CD8-positive, alpha-beta memory T cell (primary cell): ENCODE measurements around the gene DDX46. TPM values are rescaled to one million over a fixed set of nuclear protein-coding genes. Genes with fewer than 3 reads are reported as not detected.
"Not testable (repeated sequence)": the region's sequence is repeated elsewhere in the genome, so short reads cannot be mapped to it uniquely, and the experiment has no call there.

Experiments
- CTCF ChIA-PET: fragments of 350-600 bp; sonication (Branson Sonifier 250); formaldehyde crosslinking; loops from one replicate; lab custom pipeline; 2021; ENCODE audit warnings: antibody characterized with exemption; lab: Charles Lee
- POLR2A ChIA-PET: fragments of 350-600 bp; sonication (Branson Sonifier 250); formaldehyde crosslinking; loops from one replicate; lab custom pipeline; 2021; ENCODE audit warnings: antibody characterized with exemption; lab: Charles Lee
- DNase-seq, 5 donors: peaks; one replicate each; pipeline versions ENCODE4 v3.0.0 to v3.0.0-alpha.2; 2020 to 2022; ENCODE audit warnings: mixed read lengths in 1 of 5
- H3K27ac ChIP-seq: one replicate; pipeline ENCODE4 v1.7.0; 2013; ENCODE audit warnings: low read depth, mild to moderate bottlenecking, low read length, moderate library complexity
- H3K27me3 ChIP-seq: 2 replicates; pipeline ENCODE4 v1.7.0; 2013; ENCODE audit warnings: low read length, mild to moderate bottlenecking; ENCODE audit not compliant: insufficient read depth, poor library complexity, severe bottlenecking
- H3K36me3 ChIP-seq: 2 replicates; pipeline ENCODE4 v1.7.0; 2013; ENCODE audit warnings: mild to moderate bottlenecking, low read length, moderate library complexity; ENCODE audit not compliant: insufficient read depth
- H3K4me1 ChIP-seq: 2 replicates; pipeline ENCODE4 v1.7.0; 2013; ENCODE audit warnings: mild to moderate bottlenecking, low read length, moderate library complexity; ENCODE audit not compliant: insufficient read depth
- H3K4me3 ChIP-seq: 2 replicates; pipeline ENCODE4 v1.7.0; 2013; ENCODE audit warnings: mild to moderate bottlenecking, low read length
- H3K9me3 ChIP-seq: 2 replicates; pipeline ENCODE4 v1.7.0; 2013; ENCODE audit warnings: mild to moderate bottlenecking, low read length
- H3K27ac Mint-ChIP-seq, 8 donors: one replicate each; pipeline ENCODE4 v1.8.0; 2020 to 2021; ENCODE audit warnings: mixed read lengths in 8 of 8, mild to moderate bottlenecking in 6 of 8, inconsistent platforms in 3 of 8, moderate library complexity in 3 of 8
- H3K27me3 Mint-ChIP-seq, 2 donors: one replicate each; pipeline ENCODE4 v1.8.0; 2020 to 2021; ENCODE audit warnings: mixed read lengths in 2 of 2, mild to moderate bottlenecking in 1 of 2, moderate library complexity in 1 of 2
- H3K36me3 Mint-ChIP-seq, 3 donors: one replicate each; pipeline ENCODE4 v1.8.0; 2020 to 2021; ENCODE audit warnings: mixed read lengths in 3 of 3, inconsistent platforms in 1 of 3, mild to moderate bottlenecking in 1 of 3
- H3K4me1 Mint-ChIP-seq, 3 donors: one replicate each; pipeline ENCODE4 v1.8.0; 2020 to 2021; ENCODE audit warnings: mixed read lengths in 3 of 3, inconsistent platforms in 1 of 3, mild to moderate bottlenecking in 1 of 3
- H3K4me3 Mint-ChIP-seq, 7 donors: one replicate each; pipeline ENCODE4 v1.8.0; 2020 to 2021; ENCODE audit warnings: mixed read lengths in 7 of 7, mild to moderate bottlenecking in 6 of 7, moderate library complexity in 4 of 7, inconsistent platforms in 2 of 7
- H3K9me3 Mint-ChIP-seq, 5 donors: one replicate each; pipeline ENCODE4 v1.8.0; 2020 to 2022; ENCODE audit warnings: mixed read lengths in 5 of 5, mild to moderate bottlenecking in 3 of 5, moderate library complexity in 2 of 5, inconsistent platforms in 1 of 5
- polyA plus RNA-seq: library from polyadenylated mRNA; unstranded; fragments of 300-500 nt; fragmentation: Illumina TruSeq; gene quantifications from one replicate; pipeline ENCODE4 v1.2.3, GENCODE V29; 2021
- total RNA-seq, 2 experiments: library from RNA; stranded (reverse); gene quantifications; one replicate each; pipeline ENCODE4 v1.2.3, GENCODE V29; 2021

DDX46 gene
- total and polyA plus RNA-seq, 3 experiments from 2014 or later, result 27.5 to 83.8 (median 81.3) TPM

- Histone ChIP-seq H3K36me3 (no peaks in the 10 kb centered on the region), H3K4me1 (peaks cover 25% of the 10 kb centered on the region), H3K4me3 (peak overlapping the region; percentile 70), H3K9me3 (no peaks in the 10 kb centered on the region), H3K27ac (peak overlapping the region; percentile 92), H3K27me3 (no peaks in the 10 kb centered on the region)
- ChIA-PET CTCF (interaction anchor here (1.0 to 1.2 kb wide), 2 partner anchors 58 to 108 kb away, joined by 3 to 7 read pairs; partner anchors contain the start of genes CAMLG and PCBD2), POLR2A (interaction anchor here (0.6 to 1.4 kb wide), 2 partner anchors 28 to 54 kb away, joined by 4 to 5 read pairs; partner anchors contain the start of gene TXNDC15)
- peak overlapping the region; percentile 84 to 96 (median 88) for H3K4me3 Mint-ChIP-seq
- H3K36me3 Mint-ChIP-seq, result peaks cover 0 to 26% (median 2%) of the 10 kb centered on the region in 3 donors
- no peaks in the 10 kb centered on the region for H3K27me3 Mint-ChIP-seq
- peaks cover 35 to 45% (median 45%) of the 10 kb centered on the region in 3 donors for H3K4me1 Mint-ChIP-seq
- peak in 2 of 5 donors; percentile 3 for DNase-seq
- peak overlapping the region; percentile 92 to 98 (median 96) for H3K27ac Mint-ChIP-seq
- H3K9me3 Mint-ChIP-seq, result no peaks in the 10 kb centered on the region
These were observed 88.0 kb downstream of the DDX46 start for GRCh38 chr5:134846641-134846960.

DNA sequence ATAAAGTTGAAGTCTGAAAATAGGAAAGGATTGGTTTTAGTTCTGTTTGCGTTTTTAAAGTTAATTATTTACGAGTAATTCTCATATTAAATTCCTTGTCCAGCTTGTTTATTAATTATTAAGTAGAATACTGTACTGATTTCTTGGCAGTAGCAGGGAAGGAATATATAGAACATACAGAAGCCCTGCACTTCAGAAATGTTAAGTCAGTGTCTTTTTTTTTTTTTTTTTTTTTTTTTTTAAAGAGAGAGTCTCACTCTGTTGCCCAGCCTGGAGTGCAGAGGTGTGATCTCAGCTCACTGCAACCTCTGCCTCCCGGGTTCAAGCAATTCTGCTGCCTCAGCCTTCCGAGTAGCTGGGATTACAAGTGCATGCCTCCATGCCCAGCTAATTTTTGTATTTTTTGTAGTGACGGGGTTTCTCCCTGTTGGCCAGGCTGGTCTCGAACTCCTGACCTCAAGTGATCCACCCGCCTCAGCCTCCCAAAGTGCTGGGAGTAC, 90.9 kb downstream of the DDX46 start:
- Mint-ChIP-seq H3K4me3 (peak overlapping the region in 2 of 7 donors; percentile 38), H3K4me1 (peaks cover 43 to 60% (median 60%) of the 10 kb centered on the region in 3 donors), H3K36me3 (peaks cover 0 to 37% (median 2%) of the 10 kb centered on the region in 3 donors), H3K27ac (peak overlapping the region in 3 of 8 donors; percentile 42 to 85 (median 56))
- DNase-seq, H3K27ac ChIP-seq, H3K4me3 ChIP-seq, H3K9me3 ChIP-seq, H3K9me3 Mint-ChIP-seq, H3K27me3 ChIP-seq, H3K27me3 Mint-ChIP-seq: not testable (repeated sequence)
- H3K4me1 ChIP-seq, result peaks cover 25% of the 10 kb centered on the region
- ChIA-PET POLR2A (interaction anchor here (0.6 to 1.1 kb wide), 4 partner anchors 11 to 361 kb away, joined by 3 to 5 read pairs (median 4); partner anchors contain the start of genes DDX46 and PCBD2), CTCF (interaction anchor here (1.5 to 3.3 kb wide), 3 partner anchors 10 to 55 kb away, joined by 4 to 9 read pairs (median 4); partner anchors contain the start of genes PCBD2 and TXNDC15)
- H3K36me3 ChIP-seq, result peaks cover 14% of the 10 kb centered on the region

GRCh38 chr5:134851307-134851923, 92.8 kb downstream of the DDX46 start:
- H3K4me1 Mint-ChIP-seq, result peaks cover 44 to 63% (median 61%) of the 10 kb centered on the region in 3 donors
- no peak for DNase-seq
- H3K4me3 Mint-ChIP-seq, result peak overlapping the region in 1 of 7 donors; percentile 40
- peak overlapping the region in 4 of 8 donors; percentile 40 to 81 (median 48) for H3K27ac Mint-ChIP-seq
- no peak overlapping the region for H3K27ac ChIP-seq
- no peaks in the 10 kb centered on the region for H3K27me3 ChIP-seq
- no peak overlapping the region for H3K4me3 ChIP-seq
- CTCF ChIA-PET, result interaction anchor here (1.1 to 1.7 kb wide), 3 partner anchors 11 to 89 kb away, joined by 3 to 4 read pairs (median 4); no protein-coding TSS in a partner anchor
- H3K36me3 ChIP-seq, result peaks cover 30% of the 10 kb centered on the region
- H3K9me3 Mint-ChIP-seq, result no peaks in the 10 kb centered on the region
- no peaks in the 10 kb centered on the region for H3K9me3 ChIP-seq
- POLR2A ChIA-PET, result no interaction called here
- peaks cover 0 to 48% (median 2%) of the 10 kb centered on the region in 3 donors for H3K36me3 Mint-ChIP-seq
- H3K4me1 ChIP-seq, result peaks cover 17% of the 10 kb centered on the region
- no peaks in the 10 kb centered on the region for H3K27me3 Mint-ChIP-seq

DNA sequence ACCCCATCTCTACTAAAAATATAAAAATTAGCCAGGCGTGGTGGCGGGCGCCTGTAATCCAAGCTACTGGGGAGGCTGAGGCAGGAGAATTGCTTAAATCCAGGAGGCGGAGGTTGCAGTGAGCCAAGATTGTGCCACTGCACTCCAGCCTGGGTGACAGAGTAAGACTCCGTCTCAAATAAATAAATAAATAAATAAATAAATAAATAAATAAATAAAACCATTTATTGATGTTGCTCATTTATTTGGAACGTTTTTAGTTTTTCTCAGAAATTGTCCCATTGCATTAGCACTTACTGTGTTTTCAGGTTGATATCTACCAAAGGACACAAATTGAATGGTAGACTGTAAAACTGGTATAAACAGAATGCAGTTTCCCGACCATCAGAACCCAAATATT, 97.9 kb downstream of the DDX46 start:
- H3K9me3 Mint-ChIP-seq, DNase-seq, H3K27me3 ChIP-seq, POLR2A ChIA-PET, H3K4me1 ChIP-seq, H3K4me3 Mint-ChIP-seq, H3K4me3 ChIP-seq, H3K27me3 Mint-ChIP-seq, H3K9me3 ChIP-seq, CTCF ChIA-PET, H3K27ac Mint-ChIP-seq, H3K27ac ChIP-seq: not testable (repeated sequence)
- peaks cover 42% of the 10 kb centered on the region for H3K36me3 ChIP-seq
- Mint-ChIP-seq H3K36me3 (peaks cover 0 to 51% (median 0%) of the 10 kb centered on the region in 3 donors), H3K4me1 (peaks cover 22 to 35% (median 34%) of the 10 kb centered on the region in 3 donors)

- POLR2A ChIA-PET, result interaction anchor here (0.9 kb wide), 1 partner anchor 12 kb away, joined by 4 read pairs; the partner anchor contains the start of gene C5orf24
- no peak for DNase-seq
These were observed 98.8 kb downstream of the DDX46 start for GRCh38 chr5:134857401-134857800.

GRCh38 chr5:134864707-134865106, 106.1 kb downstream of the DDX46 start:
- Mint-ChIP-seq H3K4me3 (no peak overlapping the region), H3K9me3 (no peaks in the 10 kb centered on the region), H3K4me1 (peaks cover 0 to 4% (median 0%) of the 10 kb centered on the region in 3 donors), H3K36me3 (peaks cover 0 to 6% (median 0%) of the 10 kb centered on the region in 3 donors), H3K27ac (no peak overlapping the region), H3K27me3 (no peaks in the 10 kb centered on the region)
- Histone ChIP-seq H3K27me3 (no peaks in the 10 kb centered on the region), H3K4me3 (no peak overlapping the region), H3K9me3 (no peaks in the 10 kb centered on the region), H3K36me3 (no peaks in the 10 kb centered on the region), H3K4me1 (no peaks in the 10 kb centered on the region), H3K27ac (no peak overlapping the region)
- POLR2A ChIA-PET, result no interaction called here
- no peak for DNase-seq
- CTCF ChIA-PET, result no interaction called here

More at GRCh38 chr5:134857401-134857800, 98.8 kb downstream of the DDX46 start:
- peaks cover 0 to 47% (median 0%) of the 10 kb centered on the region in 3 donors for H3K36me3 Mint-ChIP-seq
- CTCF ChIA-PET, result no interaction called here
- peaks cover 18 to 30% (median 27%) of the 10 kb centered on the region in 3 donors for H3K4me1 Mint-ChIP-seq
- H3K9me3 Mint-ChIP-seq, result no peaks in the 10 kb centered on the region
- Histone ChIP-seq H3K9me3 (no peaks in the 10 kb centered on the region), H3K27ac (no peak overlapping the region), H3K4me3 (no peak overlapping the region), H3K4me1 (no peaks in the 10 kb centered on the region), H3K36me3 (peaks cover 39% of the 10 kb centered on the region), H3K27me3 (no peaks in the 10 kb centered on the region)
- no peak overlapping the region for H3K4me3 Mint-ChIP-seq
- peak overlapping the region in 3 of 8 donors; percentile 53 to 77 (median 54) for H3K27ac Mint-ChIP-seq
- peaks cover 0 to 1% of the 10 kb centered on the region in 2 donors for H3K27me3 Mint-ChIP-seq

- Histone ChIP-seq H3K36me3 (no peaks in the 10 kb centered on the region), H3K27ac (peak overlapping the region; percentile 88), H3K4me1 (peaks cover 34% of the 10 kb centered on the region), H3K9me3 (no peaks in the 10 kb centered on the region), H3K27me3 (no peaks in the 10 kb centered on the region), H3K4me3 (peak overlapping the region; percentile 99)
- H3K36me3 Mint-ChIP-seq, result peaks cover 0 to 17% (median 4%) of the 10 kb centered on the region in 3 donors
- H3K27ac Mint-ChIP-seq, result peak overlapping the region; percentile 92 to 99 (median 97)
- ChIA-PET POLR2A (interaction anchor here (0.7 to 1.8 kb wide), 6 partner anchors 26 to 135 kb away, joined by 3 to 20 read pairs (median 4); partner anchors contain the start of genes C5orf24, CAMLG and PCBD2), CTCF (interaction anchor here (0.6 to 3.3 kb wide), 8 partner anchors 11 to 521 kb away, joined by 3 to 17 read pairs (median 4); partner anchors contain the start of genes C5orf24, DDX46 and PCBD2)
- H3K4me1 Mint-ChIP-seq, result peaks cover 36 to 41% (median 39%) of the 10 kb centered on the region in 3 donors
- DNase-seq, result peak in 2 of 5 donors; percentile 19 to 21
- peak overlapping the region; percentile 93 to 99 (median 95) for H3K4me3 Mint-ChIP-seq
- no peaks in the 10 kb centered on the region for H3K9me3 Mint-ChIP-seq
- no peaks in the 10 kb centered on the region for H3K27me3 Mint-ChIP-seq
These were observed 114.9 kb downstream of the DDX46 start for GRCh38 chr5:134873494-134873893.
